ENCODE measurements around the gene HLA-DMA. TPM values are rescaled to one million over a fixed set of nuclear protein-coding genes. Genes with fewer than 3 reads are reported as not detected.

HLA-DMA gene
- total and polyA plus RNA-seq, 9 of the 15 experiments (the other 6 are each of a cell fraction or from before 2014, with no cell fraction given), result 0.13 to 0.83 (median 0.51) TPM

DNA sequence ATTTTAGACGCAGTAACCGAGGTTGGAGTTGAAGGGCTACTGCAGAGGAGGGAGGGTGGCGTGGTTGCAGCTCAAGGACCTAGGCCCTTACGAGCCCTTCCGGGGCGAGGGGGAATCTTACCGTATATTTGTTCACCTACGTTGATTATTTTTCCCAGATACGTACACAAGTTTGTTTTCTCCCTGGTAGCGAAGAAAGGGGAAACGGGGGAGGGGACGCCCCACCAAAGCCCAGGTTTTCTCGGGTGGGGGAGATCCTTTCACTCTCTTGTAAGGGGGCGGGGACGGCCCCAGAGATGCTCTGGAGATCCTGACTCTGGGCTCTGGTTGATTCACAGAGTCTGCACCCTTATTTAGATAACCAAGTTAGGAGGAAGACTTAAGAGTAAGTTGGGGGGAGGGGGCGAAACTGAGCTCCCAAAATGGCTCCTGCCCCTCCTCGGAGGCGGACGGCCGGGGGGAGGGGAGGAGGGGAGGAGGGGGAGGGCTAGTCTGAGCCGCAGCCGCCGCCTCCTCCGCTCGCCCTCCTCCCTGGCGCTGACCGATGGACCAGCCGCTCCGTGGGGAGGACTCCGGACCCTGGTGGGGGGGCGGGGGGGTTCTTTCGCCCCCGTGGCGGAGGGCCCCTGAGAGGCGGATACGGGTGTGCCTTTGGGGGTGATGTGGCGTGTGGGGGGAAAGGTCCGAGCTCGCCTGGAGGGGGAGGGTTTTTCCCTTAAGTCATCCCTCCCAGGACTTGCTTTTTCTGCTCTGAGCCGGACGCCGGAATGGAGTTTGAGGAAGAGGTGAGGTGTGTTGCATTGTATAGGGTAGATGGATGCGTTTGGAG, 17.7 kb upstream of the HLA-DMA start (continued):
- no peak; the same call in 1 of the 2 replicates for TF ChIP-seq CREB1 (IDR thresholded peaks at IDR 0.05)
- TF ChIP-seq CREB1 (CRISPR knock-in tag; IDR thresholded peaks at IDR 0.05), result no peak
- no peak for TF ChIP-seq ZNF408 (CRISPR knock-in tag; IDR thresholded peaks at IDR 0.05; ENCODE audit: low read depth)
- no peak for TF ChIP-seq SUPT5H (IDR thresholded peaks at IDR 0.05)
- TF ChIP-seq PCBP1 (IDR thresholded peaks at IDR 0.05; ENCODE audit: low read depth, low read length, poor library complexity, severe bottlenecking), result peak; percentile 94
- no peak for TF ChIP-seq ETS2 (tag; IDR thresholded peaks at IDR 0.05; ENCODE audit: borderline replicate concordance, poor library complexity, severe bottlenecking)
- TF ChIP-seq MYNN (IDR thresholded peaks at IDR 0.05), result no peak
- TF ChIP-seq MYNN (CRISPR knock-in tag; IDR thresholded peaks at IDR 0.05), result no peak

DNA sequence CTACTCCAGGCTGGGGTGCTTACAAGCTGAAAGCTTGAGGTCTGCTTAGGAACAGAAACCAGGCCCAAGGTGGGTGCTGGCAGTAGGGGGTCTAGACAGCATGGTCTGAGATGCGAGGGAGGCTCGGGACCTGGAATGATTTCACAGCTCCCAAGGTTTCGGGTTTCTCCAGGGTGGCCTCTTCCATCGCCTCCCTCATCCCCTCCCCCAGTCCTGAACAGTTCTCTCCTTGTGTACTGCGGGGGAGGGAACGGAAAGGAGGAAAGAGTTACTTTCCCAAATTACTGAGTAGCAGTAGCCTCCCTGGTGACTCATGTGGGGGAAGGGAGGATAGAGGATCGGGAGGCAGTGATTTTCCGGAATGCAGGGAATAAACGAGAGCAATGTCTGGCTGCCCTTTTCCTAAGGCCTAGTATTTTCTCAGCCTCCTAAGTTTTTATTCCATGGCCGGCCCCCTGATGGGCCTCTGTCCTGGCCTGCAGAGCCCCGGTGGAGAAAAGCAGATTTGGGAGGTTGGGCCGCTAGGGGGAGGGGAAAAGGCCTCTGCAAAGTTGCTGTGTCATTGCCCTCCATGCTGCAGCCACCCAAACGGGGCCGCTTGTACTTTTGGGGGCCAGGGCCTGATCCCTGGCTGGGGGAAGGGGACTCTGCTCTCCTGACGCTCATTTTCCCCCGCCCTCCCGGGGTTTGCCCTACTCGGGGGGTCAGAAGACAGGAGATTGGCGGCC, 17.0 kb upstream of the HLA-DMA start:
- Histone ChIP-seq H3K4me2 (ENCODE audit: insufficient read depth, low read length) (peak overlapping the region; percentile 93), H3K27ac (ENCODE audit: extremely low read depth, low read depth, low read length) (peak overlapping the region; percentile 99), H3K9me1 (ENCODE audit: control insufficient read depth, insufficient read depth, low read length) (peaks cover 4% of the 10 kb centered on the region), H4K20me1 (replicated peaks; ENCODE audit: control insufficient read depth, insufficient read depth, low read length) (peaks cover 28% of the 10 kb centered on the region), H2AFZ (ENCODE audit: low read depth, low read length) (no peak overlapping the region), H3K27me3 (ENCODE audit: control insufficient read depth in 2 of 2, insufficient read depth in 2 of 2, low read length in 2 of 2) (no peaks in the 10 kb centered on the region), H3K4me1 (replicated peaks in 1 of 2; ENCODE audit: control insufficient read depth in 2 of 2, insufficient read depth in 2 of 2, low read length in 2 of 2) (peaks cover 23 to 24% of the 10 kb centered on the region in 2 experiments), H3K9me3 (replicated peaks; ENCODE audit: control insufficient read depth, insufficient read depth, low read depth, low read length) (no peaks in the 10 kb centered on the region), H3K4me3 (peak overlapping the region; percentile 70), H3K36me3 (ENCODE audit: control insufficient read depth, insufficient read depth, low read length) (peaks cover 33% of the 10 kb centered on the region), H3K9ac (ENCODE audit: insufficient read depth in 1 of 2, low read depth in 2 of 2, low read length in 2 of 2) (peak overlapping the region; percentile 99 to 100), H3K79me2 (ENCODE audit: control insufficient read depth, insufficient read depth, low read length) (peaks cover 84% of the 10 kb centered on the region)
- WGBS (ENCODE audit: insufficient coverage, low coverage, missing lambda C conversion rate), result 1% methylated on average over 19 of the region's 19 CpGs
- POLR2A ChIA-PET, result interaction anchor here (0.7 to 13.4 kb wide), 7 partner anchors 15 to 396 kb away, joined by 3 to 384 read pairs (median 5); partner anchors contain the start of genes HLA-DMA and TAP2
- peak; percentile 88 for FAIRE-seq
- intact Hi-C loops (cut with micrococcal nuclease) (loop anchor here (5.0 kb wide), 1 partner anchor 773 kb away; no protein-coding TSS in a partner anchor), in situ Hi-C loops (cut with MboI) (loop anchor here (25.0 kb wide), 1 partner anchor 1433 kb away; the partner anchor contains the start of genes ATP6V1G2, DDX39B, MCCD1 and NFKBIL1)
- CTCF ChIA-PET (ENCODE audit: low intra/inter-chr PET ratio), result no interaction called here
- ATAC-seq, result peak; percentile 13
- no TSS peak for BruUV-seq (replicated peaks)
- DNase-seq (ENCODE audit: extremely low read depth in 1 of 4, low spot score in 3 of 4), result peak in 3 of 4 experiments; percentile 40 to 93 (median 67)
- TF ChIP-seq ZBTB1 (CRISPR knock-in tag; IDR thresholded peaks at IDR 0.05; ENCODE audit: borderline replicate concordance, low read depth), result no peak; the same call in 1 of the 2 replicates
- TF ChIP-seq, protein P1, sequence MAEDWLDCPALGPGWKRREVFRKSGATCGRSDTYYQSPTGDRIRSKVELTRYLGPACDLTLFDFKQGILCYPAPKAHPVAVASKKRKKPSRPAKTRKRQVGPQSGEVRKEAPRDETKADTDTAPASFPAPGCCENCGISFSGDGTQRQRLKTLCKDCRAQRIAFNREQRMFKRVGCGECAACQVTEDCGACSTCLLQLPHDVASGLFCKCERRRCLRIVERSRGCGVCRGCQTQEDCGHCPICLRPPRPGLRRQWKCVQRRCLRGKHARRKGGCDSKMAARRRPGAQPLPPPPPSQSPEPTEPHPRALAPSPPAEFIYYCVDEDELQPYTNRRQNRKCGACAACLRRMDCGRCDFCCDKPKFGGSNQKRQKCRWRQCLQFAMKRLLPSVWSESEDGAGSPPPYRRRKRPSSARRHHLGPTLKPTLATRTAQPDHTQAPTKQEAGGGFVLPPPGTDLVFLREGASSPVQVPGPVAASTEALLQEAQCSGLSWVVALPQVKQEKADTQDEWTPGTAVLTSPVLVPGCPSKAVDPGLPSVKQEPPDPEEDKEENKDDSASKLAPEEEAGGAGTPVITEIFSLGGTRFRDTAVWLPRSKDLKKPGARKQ (CRISPR knock-in tag; IDR thresholded peaks at IDR 0.05), result no peak
- TF ChIP-seq, protein P2, sequence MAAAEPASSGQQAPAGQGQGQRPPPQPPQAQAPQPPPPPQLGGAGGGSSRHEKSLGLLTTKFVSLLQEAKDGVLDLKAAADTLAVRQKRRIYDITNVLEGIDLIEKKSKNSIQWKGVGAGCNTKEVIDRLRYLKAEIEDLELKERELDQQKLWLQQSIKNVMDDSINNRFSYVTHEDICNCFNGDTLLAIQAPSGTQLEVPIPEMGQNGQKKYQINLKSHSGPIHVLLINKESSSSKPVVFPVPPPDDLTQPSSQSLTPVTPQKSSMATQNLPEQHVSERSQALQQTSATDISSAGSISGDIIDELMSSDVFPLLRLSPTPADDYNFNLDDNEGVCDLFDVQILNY (CRISPR knock-in tag; IDR thresholded peaks at IDR 0.05), result peak; percentile 57; the same call in 1 of the 2 replicates
- TF ChIP-seq, protein P3, sequence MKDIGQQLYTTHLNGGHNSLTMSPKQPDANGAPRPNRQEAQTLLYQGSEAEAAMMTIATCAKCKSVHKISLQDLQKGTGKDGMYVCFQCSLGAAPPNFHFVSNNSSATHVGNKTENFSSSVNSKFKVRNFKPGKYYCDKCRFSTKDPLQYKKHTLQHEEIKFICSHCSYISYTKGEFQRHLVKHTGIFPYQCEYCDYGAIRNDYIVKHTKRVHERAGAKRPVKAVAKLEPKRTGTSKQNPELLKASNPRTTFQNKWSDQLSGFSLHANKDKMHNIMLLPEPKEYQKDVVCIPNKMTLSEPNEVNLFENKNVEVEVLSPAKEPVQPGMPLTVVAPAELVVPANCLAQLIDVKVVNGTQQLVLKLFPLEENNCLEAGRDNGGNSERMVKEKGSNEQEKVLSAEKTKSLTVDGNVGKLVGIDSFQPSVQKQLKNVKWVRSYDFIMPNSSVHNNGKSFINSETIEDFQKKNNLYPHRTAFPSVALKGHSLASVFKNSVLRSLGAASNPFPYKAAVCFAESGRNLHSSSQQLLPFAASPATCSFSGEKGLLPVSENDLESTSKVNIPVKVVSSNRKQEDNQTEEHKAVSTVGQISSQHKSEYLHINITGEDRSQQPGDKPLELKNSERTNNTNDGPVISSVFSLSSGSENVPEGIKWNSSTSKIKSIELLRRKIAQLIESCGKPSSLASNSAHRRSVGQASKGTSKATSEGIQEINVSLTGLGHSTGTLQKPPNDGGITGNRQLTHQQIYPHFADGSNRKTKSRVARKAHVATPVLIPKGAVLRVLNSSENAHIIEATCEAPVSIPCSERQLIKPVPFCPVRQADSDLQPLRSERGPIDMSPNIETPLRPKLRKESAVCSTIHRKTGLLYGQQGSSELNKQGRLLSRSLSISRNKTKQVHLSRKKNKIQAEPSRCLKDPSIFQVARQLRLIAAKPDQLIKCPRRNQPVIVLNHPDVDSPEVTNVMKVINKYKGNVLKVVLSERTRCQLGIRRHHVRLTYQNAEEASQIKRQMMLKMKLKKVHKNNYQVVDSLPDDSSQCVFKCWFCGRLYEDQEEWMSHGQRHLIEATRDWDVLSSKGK (CRISPR knock-in tag; IDR thresholded peaks at IDR 0.05), result no peak
- no peak for TF ChIP-seq ZNF124 (CRISPR knock-in tag; IDR thresholded peaks at IDR 0.05)

Data from K562 (cell line).